OCI-LY7 (cell line): Measurements from ENCODE around the gene LRRC8D. TPM values are rescaled to one million over a fixed set of nuclear protein-coding genes. Genes with fewer than 3 reads are reported as not detected.
"Not testable (repeated sequence)": the region's sequence is repeated elsewhere in the genome, so short reads cannot be mapped to it uniquely, and the experiment has no call there.

Experiments
- Bru-seq: library from RNA; stranded (reverse); fragments of 400-500 nt; gene quantifications from one replicate; lab custom pipeline; 2021; lab: Mats Ljungman, UMichigan
- BruChase-seq, 2 experiments: library from RNA; stranded (reverse); fragments of 400-500 nt; gene quantifications; one replicate each; lab custom pipeline; 2021; lab: Mats Ljungman, UMichigan
- BruUV-seq: library from RNA; stranded (reverse); fragments of 400-500 nt; replicated peaks from 2 replicates; lab custom pipeline; 2021; lab: Mats Ljungman, UMichigan
- CTCF ChIA-PET: fragments of 300-600 bp; sonication (Branson Sonifier 250); formaldehyde crosslinking; loops from one replicate; lab custom pipeline; 2022; ENCODE audit warnings: antibody characterized with exemption; ENCODE audit not compliant: unreplicated experiment; lab: Charles Lee
- POLR2A ChIA-PET: fragments of 300-600 bp; sonication (Branson Sonifier 250); formaldehyde crosslinking; loops from one replicate; lab custom pipeline; 2022; ENCODE audit warnings: antibody characterized with exemption; lab: Charles Lee
- DNase-seq: peaks from one replicate; pipeline ENCODE4 v3.0.0-alpha.2; 2015; ENCODE audit warnings: low spot score
- H2AFZ ChIP-seq: fragments of 200-600 bp; sonication (generic), shearing (Covaris generic); 2 replicates; pipeline ENCODE4 v1.6.1; 2014; ENCODE audit warnings: mild to moderate bottlenecking, antibody characterized with exemption, low read length, moderate library complexity
- H3K27ac ChIP-seq: fragments of 200-600 bp; sonication (generic); 2 replicates; pipeline ENCODE4 v1.5.1; 2014; ENCODE audit warnings: mixed run types, low read depth, mild to moderate bottlenecking, moderate library complexity, low read length, inconsistent platforms; ENCODE audit not compliant: poor library complexity, severe bottlenecking
- H3K36me3 ChIP-seq: fragments of 200-600 bp; sonication (generic); 2 replicates; pipeline ENCODE4 v1.6.1; 2014; ENCODE audit warnings: mild to moderate bottlenecking, antibody characterized with exemption, low read length, moderate library complexity, mixed read lengths; ENCODE audit not compliant: insufficient read depth
- H3K4me1 ChIP-seq: fragments of 200-600 bp; sonication (generic); 2 replicates; pipeline ENCODE4 v1.5.1; 2014; ENCODE audit warnings: mild to moderate bottlenecking, low read length; ENCODE audit not compliant: insufficient read depth, poor library complexity, severe bottlenecking
- H3K4me2 ChIP-seq: fragments of 200-600 bp; sonication (generic); 2 replicates; pipeline ENCODE4 v1.6.1; 2014; ENCODE audit warnings: mild to moderate bottlenecking, low read length
- H3K4me3 ChIP-seq: fragments of 200-600 bp; sonication (generic); 2 replicates; pipeline ENCODE4 v1.5.1; 2014; ENCODE audit warnings: mild to moderate bottlenecking, low read depth, low read length; ENCODE audit not compliant: poor library complexity, severe bottlenecking
- H3K79me2 ChIP-seq: fragments of 200-600 bp; sonication (generic); 2 replicates; pipeline ENCODE4 v1.6.1; 2016; ENCODE audit warnings: low read depth, mild to moderate bottlenecking, low read length, moderate library complexity, mixed read lengths; ENCODE audit not compliant: insufficient read depth
- H3K9me2 ChIP-seq: fragments of 200-600 bp; sonication (generic); 2 replicates; pipeline ENCODE4 v1.6.1; 2016; ENCODE audit warnings: mild to moderate bottlenecking, low read length, mixed read lengths; ENCODE audit not compliant: insufficient read depth
- H3K9me3 ChIP-seq: fragments of 200-600 bp; sonication (generic); 2 replicates; pipeline ENCODE4 v1.6.1; 2014; ENCODE audit warnings: mild to moderate bottlenecking, mixed run types, low read length, mixed read lengths
- H4K20me1 ChIP-seq: fragments of 200-600 bp; sonication (generic); 2 replicates; pipeline ENCODE4 v1.6.1; 2014; ENCODE audit warnings: mild to moderate bottlenecking, antibody characterized with exemption, low read length, moderate library complexity, mixed read lengths; ENCODE audit not compliant: insufficient read depth
- EZH2phosphoT487 ChIP-seq: fragments of 200-600 bp; sonication (generic); IDR thresholded peaks from 2 replicates; pipeline ENCODE4 v1.6.1; 2018; ENCODE audit warnings: low read depth, borderline replicate concordance, mild to moderate bottlenecking, mixed run types, antibody characterized with exemption, low read length, moderate library complexity, mixed read lengths
- intact Hi-C: fragments of 100-400 bp; cut with micrococcal nuclease; formaldehyde crosslinking; loops from one replicate; pipeline ENCODE4 v1.10.0; 2022; ENCODE audit not compliant: unreplicated experiment
- long read RNA-seq: library from polyadenylated mRNA; stranded (forward); transcript quantifications from one replicate; pipeline ENCODE4 v2.0.0, GENCODE V29; 2022
- total RNA-seq, 2 experiments: library from RNA; depleted of rRNA in 1 of 2; stranded (reverse); fragments of >200 nt in 1 of 2; shearing (Covaris generic) in 1 of 2; gene quantifications; 2 replicates each; pipeline ENCODE4 v1.2.3, GENCODE V29; 2014 to 2022
- TF ChIP-seq, protein P1 (sequence below): fragments of 200-600 bp; sonication (generic); conservative IDR thresholded peaks from 2 replicates; pipeline ENCODE4 v1.5.1; 2014; ENCODE audit warnings: mild to moderate bottlenecking, antibody characterized with exemption, low read length, moderate library complexity, mixed read lengths

The LRRC8D gene
- total RNA-seq (2014; rRNA removed; shearing (Covaris generic)) (19.3 and 23.8 TPM in 2 replicates), total RNA-seq (2022) (37.1 and 39.9 TPM in 2 replicates), Bru-seq, nascent RNA (percentile 83 among the genes with signal in this experiment), BruChase-seq, experiment 1, labeled RNA remaining after a 6-hour chase (percentile 87 among the genes with signal in this experiment), BruChase-seq, experiment 2, labeled RNA remaining after a 2-hour chase (percentile 95 among the genes with signal in this experiment)
- long read RNA-seq, transcript LRRC8D-201 (3 exons, 3,950 nt) = major isoform, 11 of 32 reads
- long read RNA-seq, transcript LRRC8D-202 (3 exons, 3,345 nt) = minor isoform, 5 of 32 reads
- long read RNA-seq, partial matches to known transcripts = 0 of 32 reads
- long read RNA-seq, other reads (novel, unspliced or antisense) = 12 of 32 reads

GRCh38 chr1:89820422-89821321 lies at the start of gene LRRC8D:
Gene LRRC8D, plus strand, starts transcription at chr1:89821032. Its CDS starts 112,037 bp downstream, at chr1:89933069.
- TF ChIP-seq, protein P1, sequence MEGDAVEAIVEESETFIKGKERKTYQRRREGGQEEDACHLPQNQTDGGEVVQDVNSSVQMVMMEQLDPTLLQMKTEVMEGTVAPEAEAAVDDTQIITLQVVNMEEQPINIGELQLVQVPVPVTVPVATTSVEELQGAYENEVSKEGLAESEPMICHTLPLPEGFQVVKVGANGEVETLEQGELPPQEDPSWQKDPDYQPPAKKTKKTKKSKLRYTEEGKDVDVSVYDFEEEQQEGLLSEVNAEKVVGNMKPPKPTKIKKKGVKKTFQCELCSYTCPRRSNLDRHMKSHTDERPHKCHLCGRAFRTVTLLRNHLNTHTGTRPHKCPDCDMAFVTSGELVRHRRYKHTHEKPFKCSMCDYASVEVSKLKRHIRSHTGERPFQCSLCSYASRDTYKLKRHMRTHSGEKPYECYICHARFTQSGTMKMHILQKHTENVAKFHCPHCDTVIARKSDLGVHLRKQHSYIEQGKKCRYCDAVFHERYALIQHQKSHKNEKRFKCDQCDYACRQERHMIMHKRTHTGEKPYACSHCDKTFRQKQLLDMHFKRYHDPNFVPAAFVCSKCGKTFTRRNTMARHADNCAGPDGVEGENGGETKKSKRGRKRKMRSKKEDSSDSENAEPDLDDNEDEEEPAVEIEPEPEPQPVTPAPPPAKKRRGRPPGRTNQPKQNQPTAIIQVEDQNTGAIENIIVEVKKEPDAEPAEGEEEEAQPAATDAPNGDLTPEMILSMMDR = no peak
- TF ChIP-seq EZH2phosphoT487 = no peak
- Histone ChIP-seq H3K4me2 (peak within 1 kb of the TSS; percentile 91), H3K9me3 (no peaks in the 10 kb centered on the region), H3K4me1 (peaks cover 37% of the 10 kb centered on the region), H3K27ac (peak within 1 kb of the TSS; percentile 89), H2AFZ (peak within 1 kb of the TSS; percentile 66), H3K79me2 (peaks cover 38% of the 10 kb centered on the region; the same call in 1 of the 2 replicates), H4K20me1 (no peaks in the 10 kb centered on the region), H3K36me3 (peaks cover 17% of the 10 kb centered on the region), H3K9me2 (no peaks in the 10 kb centered on the region), H3K4me3 (peak within 1 kb of the TSS; percentile 74)
- POLR2A ChIA-PET = interaction anchor here (1.0 to 2.4 kb wide), 8 partner anchors 9 to 171 kb away, joined by 3 to 11 read pairs (median 4); no protein-coding TSS in a partner anchor
- CTCF ChIA-PET = interaction anchor here (0.5 to 0.6 kb wide), 2 partner anchors 12 to 23 kb away, joined by 3 read pairs; no protein-coding TSS in a partner anchor
- intact Hi-C loops = loop anchor here (1.0 to 2.0 kb wide), 4 partner anchors 23 to 296 kb away; partner anchors contain the start of genes LRRC8B, LRRC8C and ZNF326
- peak; percentile 89 for DNase-seq
- BruUV-seq = no TSS peak

GRCh38 chr1:89771991-89772560 lies 48.8 kb upstream of the LRRC8D start:
- intact Hi-C loops = no loop called here

GRCh38 chr1:89776104-89776503 lies 44.7 kb upstream of the LRRC8D start:
- H2AFZ ChIP-seq, H4K20me1 ChIP-seq, H3K4me1 ChIP-seq, H3K9me3 ChIP-seq, intact Hi-C loops, BruUV-seq, H3K9me2 ChIP-seq, H3K4me2 ChIP-seq, H3K27ac ChIP-seq, H3K79me2 ChIP-seq, CTCF ChIA-PET, H3K4me3 ChIP-seq, H3K36me3 ChIP-seq, DNase-seq: not testable (repeated sequence)
- POLR2A ChIA-PET = interaction anchor here (0.7 kb wide), 1 partner anchor 294 kb away, joined by 3 read pairs; no protein-coding TSS in a partner anchor

More at GRCh38 chr1:89771991-89772560, 48.8 kb upstream of the LRRC8D start:
- Histone ChIP-seq H4K20me1 (no peaks in the 10 kb centered on the region), H3K27ac (no peak overlapping the region), H3K36me3 (no peaks in the 10 kb centered on the region), H3K4me2 (no peak overlapping the region), H3K4me1 (no peaks in the 10 kb centered on the region), H3K9me2 (no peaks in the 10 kb centered on the region), H2AFZ (no peak overlapping the region), H3K79me2 (no peaks in the 10 kb centered on the region), H3K4me3 (no peak overlapping the region), H3K9me3 (no peaks in the 10 kb centered on the region)
- no peak for DNase-seq
- no TSS peak for BruUV-seq
- CTCF ChIA-PET = no interaction called here
- POLR2A ChIA-PET = interaction anchor here (0.6 to 1.3 kb wide), 3 partner anchors 84 to 249 kb away, joined by 4 to 5 read pairs (median 4); no protein-coding TSS in a partner anchor
- TF ChIP-seq EZH2phosphoT487 = no peak
- TF ChIP-seq, protein P1 = no peak

DNA sequence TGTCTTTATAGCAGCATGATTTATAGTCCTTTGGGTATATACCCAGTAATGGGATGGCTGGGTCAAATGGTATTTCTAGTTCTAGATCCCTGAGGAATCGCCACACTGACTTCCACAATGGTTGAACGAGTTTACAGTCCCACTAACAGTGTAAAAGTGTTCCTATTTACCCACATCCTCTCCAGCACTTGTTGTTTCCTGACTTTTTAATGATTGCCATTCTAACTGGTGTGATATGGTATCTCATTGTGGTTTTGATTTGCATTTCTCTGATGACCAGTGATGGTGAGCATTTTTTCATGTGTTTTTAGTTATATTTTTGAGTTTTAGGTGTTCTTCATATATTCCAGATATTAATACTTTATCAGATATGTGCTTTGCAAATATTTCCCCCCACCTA lies 43.6 kb upstream of the LRRC8D start:
- intact Hi-C loops, H3K4me2 ChIP-seq, POLR2A ChIA-PET, H3K4me1 ChIP-seq, H3K27ac ChIP-seq, H3K79me2 ChIP-seq, H3K36me3 ChIP-seq, DNase-seq, BruUV-seq, H3K4me3 ChIP-seq, H4K20me1 ChIP-seq, CTCF ChIA-PET, H3K9me2 ChIP-seq, H3K9me3 ChIP-seq, H2AFZ ChIP-seq: not testable (repeated sequence)
